ENCODE measurements around the gene OSBPL7. TPM values are rescaled to one million over a fixed set of nuclear protein-coding genes. Genes with fewer than 3 reads are reported as not detected.

The OSBPL7 gene
- total and polyA plus RNA-seq, 2 of the 13 experiments (the other 11 are each of a cell fraction or from before 2014, with no cell fraction given), result 4.7 to 6.6 TPM

DNA sequence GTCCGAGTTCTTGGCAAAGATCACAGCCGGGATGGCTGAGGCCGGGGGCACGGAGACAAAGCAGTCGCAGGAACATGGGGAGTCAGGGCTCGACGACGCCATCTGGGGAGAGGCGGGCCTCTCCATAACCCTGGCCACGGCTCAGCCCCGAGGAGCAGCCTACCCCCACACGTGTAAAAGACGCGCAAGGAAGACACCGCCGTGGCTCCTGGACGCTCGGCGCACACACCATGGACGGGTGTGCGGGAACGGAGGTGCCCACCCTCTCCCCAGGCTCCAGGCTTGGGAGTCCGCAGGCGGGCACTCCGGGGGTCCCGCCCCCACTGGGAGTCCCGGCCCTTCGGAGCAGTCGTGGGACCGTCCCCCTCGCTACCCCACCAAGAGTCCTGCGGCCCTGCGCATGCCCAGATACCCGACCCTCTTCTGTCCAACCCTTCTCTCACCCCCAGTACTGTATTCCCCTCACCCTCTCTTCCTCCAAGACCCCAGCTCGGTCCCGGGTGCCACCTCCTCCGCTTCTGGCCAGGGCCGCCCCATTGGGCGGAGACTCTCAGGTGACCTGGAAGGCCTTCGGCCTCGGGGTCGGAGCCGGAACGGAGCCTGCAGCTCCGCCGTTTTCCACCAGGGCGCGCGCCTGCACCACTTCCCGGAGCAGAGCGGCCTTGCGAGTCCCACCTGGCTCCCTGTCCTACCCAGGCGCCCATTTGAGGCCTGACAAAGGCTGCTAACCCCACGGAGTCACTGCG lies 19.3 kb upstream of the OSBPL7 start, which contains the start of gene SCRN2 (continued):
- TF ChIP-seq, protein P1, sequence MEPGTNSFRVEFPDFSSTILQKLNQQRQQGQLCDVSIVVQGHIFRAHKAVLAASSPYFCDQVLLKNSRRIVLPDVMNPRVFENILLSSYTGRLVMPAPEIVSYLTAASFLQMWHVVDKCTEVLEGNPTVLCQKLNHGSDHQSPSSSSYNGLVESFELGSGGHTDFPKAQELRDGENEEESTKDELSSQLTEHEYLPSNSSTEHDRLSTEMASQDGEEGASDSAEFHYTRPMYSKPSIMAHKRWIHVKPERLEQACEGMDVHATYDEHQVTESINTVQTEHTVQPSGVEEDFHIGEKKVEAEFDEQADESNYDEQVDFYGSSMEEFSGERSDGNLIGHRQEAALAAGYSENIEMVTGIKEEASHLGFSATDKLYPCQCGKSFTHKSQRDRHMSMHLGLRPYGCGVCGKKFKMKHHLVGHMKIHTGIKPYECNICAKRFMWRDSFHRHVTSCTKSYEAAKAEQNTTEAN (CRISPR knock-in tag; conservative IDR thresholded peaks at IDR 0.05), result peak; percentile 82
- TF ChIP-seq ZNF282 (IDR thresholded peaks at IDR 0.05; ENCODE audit: partially characterized antibody), result no peak
- TF ChIP-seq, protein P2, sequence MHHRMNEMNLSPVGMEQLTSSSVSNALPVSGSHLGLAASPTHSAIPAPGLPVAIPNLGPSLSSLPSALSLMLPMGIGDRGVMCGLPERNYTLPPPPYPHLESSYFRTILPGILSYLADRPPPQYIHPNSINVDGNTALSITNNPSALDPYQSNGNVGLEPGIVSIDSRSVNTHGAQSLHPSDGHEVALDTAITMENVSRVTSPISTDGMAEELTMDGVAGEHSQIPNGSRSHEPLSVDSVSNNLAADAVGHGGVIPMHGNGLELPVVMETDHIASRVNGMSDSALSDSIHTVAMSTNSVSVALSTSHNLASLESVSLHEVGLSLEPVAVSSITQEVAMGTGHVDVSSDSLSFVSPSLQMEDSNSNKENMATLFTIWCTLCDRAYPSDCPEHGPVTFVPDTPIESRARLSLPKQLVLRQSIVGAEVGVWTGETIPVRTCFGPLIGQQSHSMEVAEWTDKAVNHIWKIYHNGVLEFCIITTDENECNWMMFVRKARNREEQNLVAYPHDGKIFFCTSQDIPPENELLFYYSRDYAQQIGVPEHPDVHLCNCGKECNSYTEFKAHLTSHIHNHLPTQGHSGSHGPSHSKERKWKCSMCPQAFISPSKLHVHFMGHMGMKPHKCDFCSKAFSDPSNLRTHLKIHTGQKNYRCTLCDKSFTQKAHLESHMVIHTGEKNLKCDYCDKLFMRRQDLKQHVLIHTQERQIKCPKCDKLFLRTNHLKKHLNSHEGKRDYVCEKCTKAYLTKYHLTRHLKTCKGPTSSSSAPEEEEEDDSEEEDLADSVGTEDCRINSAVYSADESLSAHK (CRISPR knock-in tag; IDR thresholded peaks at IDR 0.05; ENCODE audit: borderline replicate concordance), result no peak
- TF ChIP-seq RARG (CRISPR knock-in tag; IDR thresholded peaks at IDR 0.05; ENCODE audit: low read depth), result 0 out of 2 replicates have a peak, but pooled peaks have one; percentile 63
- no peak for TF ChIP-seq KAT2B (IDR thresholded peaks at IDR 0.05; ENCODE audit: borderline replicate concordance, low read depth, low read length)
- peak; percentile 12; the same call in 1 of the 2 replicates for TF ChIP-seq ZNF563 (CRISPR knock-in tag; IDR thresholded peaks at IDR 0.05)
- TF ChIP-seq ZNF136 (CRISPR knock-in tag; IDR thresholded peaks at IDR 0.05; ENCODE audit: low read depth), result peak; percentile 92; the same call in 1 of the 2 replicates
- no peak for TF ChIP-seq ZNF253 (CRISPR knock-in tag; IDR thresholded peaks at IDR 0.05; ENCODE audit: borderline replicate concordance)
- TF ChIP-seq DPF2 (CRISPR knock-in tag; IDR thresholded peaks at IDR 0.05; ENCODE audit: borderline replicate concordance, low read depth), result no peak
- TF ChIP-seq, protein P3, sequence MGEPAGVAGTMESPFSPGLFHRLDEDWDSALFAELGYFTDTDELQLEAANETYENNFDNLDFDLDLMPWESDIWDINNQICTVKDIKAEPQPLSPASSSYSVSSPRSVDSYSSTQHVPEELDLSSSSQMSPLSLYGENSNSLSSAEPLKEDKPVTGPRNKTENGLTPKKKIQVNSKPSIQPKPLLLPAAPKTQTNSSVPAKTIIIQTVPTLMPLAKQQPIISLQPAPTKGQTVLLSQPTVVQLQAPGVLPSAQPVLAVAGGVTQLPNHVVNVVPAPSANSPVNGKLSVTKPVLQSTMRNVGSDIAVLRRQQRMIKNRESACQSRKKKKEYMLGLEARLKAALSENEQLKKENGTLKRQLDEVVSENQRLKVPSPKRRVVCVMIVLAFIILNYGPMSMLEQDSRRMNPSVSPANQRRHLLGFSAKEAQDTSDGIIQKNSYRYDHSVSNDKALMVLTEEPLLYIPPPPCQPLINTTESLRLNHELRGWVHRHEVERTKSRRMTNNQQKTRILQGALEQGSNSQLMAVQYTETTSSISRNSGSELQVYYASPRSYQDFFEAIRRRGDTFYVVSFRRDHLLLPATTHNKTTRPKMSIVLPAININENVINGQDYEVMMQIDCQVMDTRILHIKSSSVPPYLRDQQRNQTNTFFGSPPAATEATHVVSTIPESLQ (CRISPR knock-in tag; conservative IDR thresholded peaks at IDR 0.05), result no peak
- TF ChIP-seq, protein P4, sequence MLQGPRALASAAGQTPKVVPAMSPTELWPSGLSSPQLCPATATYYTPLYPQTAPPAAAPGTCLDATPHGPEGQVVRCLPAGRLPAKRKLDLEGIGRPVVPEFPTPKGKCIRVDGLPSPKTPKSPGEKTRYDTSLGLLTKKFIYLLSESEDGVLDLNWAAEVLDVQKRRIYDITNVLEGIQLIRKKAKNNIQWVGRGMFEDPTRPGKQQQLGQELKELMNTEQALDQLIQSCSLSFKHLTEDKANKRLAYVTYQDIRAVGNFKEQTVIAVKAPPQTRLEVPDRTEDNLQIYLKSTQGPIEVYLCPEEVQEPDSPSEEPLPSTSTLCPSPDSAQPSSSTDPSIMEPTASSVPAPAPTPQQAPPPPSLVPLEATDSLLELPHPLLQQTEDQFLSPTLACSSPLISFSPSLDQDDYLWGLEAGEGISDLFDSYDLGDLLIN (CRISPR knock-in tag; IDR thresholded peaks at IDR 0.05; ENCODE audit: borderline replicate concordance), result no peak; the same call in 1 of the 2 replicates
- TF ChIP-seq DNMT3B (CRISPR knock-in tag; conservative IDR thresholded peaks at IDR 0.05), result peak; percentile 64; the same call in 1 of the 2 replicates
- TF ChIP-seq ETV6 (CRISPR knock-in tag; conservative IDR thresholded peaks at IDR 0.05), result no peak; the same call in 1 of the 2 replicates
- TF ChIP-seq ZNF180 (CRISPR knock-in tag; IDR thresholded peaks at IDR 0.05; ENCODE audit: borderline replicate concordance, low read depth), result no peak
- TF ChIP-seq HOXA5 (CRISPR knock-in tag; IDR thresholded peaks at IDR 0.05), result peak; percentile 79; the same call in 1 of the 2 replicates
- TF ChIP-seq ZNF644 (CRISPR knock-in tag; IDR thresholded peaks at IDR 0.05; ENCODE audit: low read depth), result no peak
- no peak for TF ChIP-seq NFIB (CRISPR knock-in tag; IDR thresholded peaks at IDR 0.05; ENCODE audit: borderline replicate concordance)
- TF ChIP-seq ASH2L (IDR thresholded peaks at IDR 0.05; ENCODE audit: insufficient read length, low read depth, low read length), result peak; percentile 57
- TF ChIP-seq, protein P5, sequence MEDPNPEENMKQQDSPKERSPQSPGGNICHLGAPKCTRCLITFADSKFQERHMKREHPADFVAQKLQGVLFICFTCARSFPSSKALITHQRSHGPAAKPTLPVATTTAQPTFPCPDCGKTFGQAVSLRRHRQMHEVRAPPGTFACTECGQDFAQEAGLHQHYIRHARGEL (CRISPR knock-in tag; IDR thresholded peaks at IDR 0.05), result no peak
- TF ChIP-seq, protein P6, sequence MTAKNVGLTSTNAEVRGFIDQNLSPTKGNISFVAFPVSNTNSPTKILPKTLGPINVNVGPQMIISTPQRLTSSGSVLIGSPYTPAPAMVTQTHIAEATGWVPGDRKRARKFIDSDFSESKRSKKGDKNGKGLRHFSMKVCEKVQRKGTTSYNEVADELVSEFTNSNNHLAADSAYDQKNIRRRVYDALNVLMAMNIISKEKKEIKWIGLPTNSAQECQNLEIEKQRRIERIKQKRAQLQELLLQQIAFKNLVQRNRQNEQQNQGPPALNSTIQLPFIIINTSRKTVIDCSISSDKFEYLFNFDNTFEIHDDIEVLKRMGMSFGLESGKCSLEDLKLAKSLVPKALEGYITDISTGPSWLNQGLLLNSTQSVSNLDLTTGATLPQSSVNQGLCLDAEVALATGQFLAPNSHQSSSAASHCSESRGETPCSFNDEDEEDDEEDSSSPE (CRISPR knock-in tag; IDR thresholded peaks at IDR 0.05), result peak; percentile 58; the same call in 1 of the 2 replicates

Data from HepG2 (cell line).